ENCODE measurements around the gene VSIR. TPM values are rescaled to one million over a fixed set of nuclear protein-coding genes. Genes with fewer than 3 reads are reported as not detected.
A peak's percentile ranks its signal among the peaks of the same experiment; 100 is the strongest.

The VSIR gene
- total RNA-seq (25.2 TPM), polyA plus RNA-seq (51.8 TPM)
- long read RNA-seq, donor 1: 0 reads
- long read RNA-seq, donor 2: 0 reads
- long read RNA-seq, donor 3, full-length matches to known transcripts: 9 of 9 reads
- long read RNA-seq, donor 3, partial matches to known transcripts: 0 of 9 reads
- long read RNA-seq, donor 3, other reads (novel, unspliced or antisense): 0 of 9 reads
- long read RNA-seq, donor 4, full-length matches to known transcripts: 10 of 27 reads
- long read RNA-seq, donor 4, partial matches to known transcripts: 17 of 27 reads
- long read RNA-seq, donor 4, other reads (novel, unspliced or antisense): 0 of 27 reads
- long read RNA-seq, donor 5, full-length matches to known transcripts: 12 of 17 reads
- long read RNA-seq, donor 5, partial matches to known transcripts: 0 of 17 reads
- long read RNA-seq, donor 5, other reads (novel, unspliced or antisense): 5 of 17 reads
- long read RNA-seq, donor 6, full-length matches to known transcripts: 11 of 11 reads
- long read RNA-seq, donor 6, partial matches to known transcripts: 0 of 11 reads
- long read RNA-seq, donor 6, other reads (novel, unspliced or antisense): 0 of 11 reads
- long read RNA-seq, donor 7, full-length matches to known transcripts: 9 of 16 reads
- long read RNA-seq, donor 7, partial matches to known transcripts: 7 of 16 reads
- long read RNA-seq, donor 7, other reads (novel, unspliced or antisense): 0 of 16 reads
- long read RNA-seq, donor 8, full-length matches to known transcripts: 5 of 5 reads
- long read RNA-seq, donor 8, partial matches to known transcripts: 0 of 5 reads
- long read RNA-seq, donor 8, other reads (novel, unspliced or antisense): 0 of 5 reads
- long read RNA-seq, donor 9, full-length matches to known transcripts: 3 of 3 reads
- long read RNA-seq, donor 9, partial matches to known transcripts: 0 of 3 reads
- long read RNA-seq, donor 9, other reads (novel, unspliced or antisense): 0 of 3 reads
- long read RNA-seq, donor 10, full-length matches to known transcripts: 10 of 10 reads
- long read RNA-seq, donor 10, partial matches to known transcripts: 0 of 10 reads
- long read RNA-seq, donor 10, other reads (novel, unspliced or antisense): 0 of 10 reads

GRCh38 chr10:71773221-71773971 lies at the start of gene VSIR:
VSIR (minus strand) TSS chr10:71773520; CDS start chr10:71773439, 81 bp downstream.
- Histone ChIP-seq H3K27me3 (ENCODE audit: control insufficient read depth in 2 of 2, insufficient read depth in 1 of 2, low read length in 1 of 2) (peaks cover 0 to 6% of the 10 kb centered on the region in 2 donors), H3K36me3 (ENCODE audit: control insufficient read depth in 2 of 2, insufficient read depth in 2 of 2, low read length in 1 of 2) (peaks cover 0 to 2% of the 10 kb centered on the region in 2 donors), H3K4me3 (ENCODE audit: low read length in 2 of 2) (peak within 1 kb of the TSS; percentile 61 to 66), H3K9me3 (ENCODE audit: control insufficient read depth in 2 of 2, insufficient read depth in 1 of 2, low read length in 1 of 2) (peaks cover 0 to 9% of the 10 kb centered on the region in 2 donors), H3K4me1 (ENCODE audit: control insufficient read depth in 2 of 2, insufficient read depth in 2 of 2, low read length in 2 of 2) (peaks cover 22 to 83% of the 10 kb centered on the region in 2 donors), H3K27ac (ENCODE audit: low read depth in 1 of 2, low read length in 1 of 2) (peak within 1 kb of the TSS; percentile 93)
- DNase-seq (ENCODE audit: low read depth in 6 of 9, low spot score in 9 of 9): peak in 8 of 9 donors; percentile 69 to 94 (median 82)
- under 1% methylated on average over 55 of the region's 55 CpGs for WGBS

GRCh38 chr10:71821909-71822763 lies 48.8 kb upstream of the VSIR start:
- no peaks in the 10 kb centered on the region for H3K27me3 ChIP-seq (ENCODE audit: control insufficient read depth in 2 of 2, insufficient read depth in 1 of 2, low read length in 1 of 2)

GRCh38 chr10:71820966-71821365 lies 47.6 kb upstream of the VSIR start:
- WGBS: 97% methylated on average over 8 of the region's 8 CpGs
- H3K27me3 ChIP-seq (ENCODE audit: control insufficient read depth in 2 of 2, insufficient read depth in 1 of 2, low read length in 1 of 2): no peaks in the 10 kb centered on the region
- peaks cover 97 to 100% of the 10 kb centered on the region in 2 donors for H3K36me3 ChIP-seq (ENCODE audit: control insufficient read depth in 2 of 2, insufficient read depth in 2 of 2, low read length in 1 of 2)
- H3K9me3 ChIP-seq (ENCODE audit: control insufficient read depth in 2 of 2, insufficient read depth in 1 of 2, low read length in 1 of 2): no peaks in the 10 kb centered on the region
- no peak overlapping the region for H3K27ac ChIP-seq (ENCODE audit: low read depth in 1 of 2, low read length in 1 of 2)
- DNase-seq (ENCODE audit: low read depth in 6 of 9, low spot score in 9 of 9): no peak
- no peak overlapping the region for H3K4me3 ChIP-seq (ENCODE audit: low read length in 2 of 2)
- no peaks in the 10 kb centered on the region for H3K4me1 ChIP-seq (ENCODE audit: control insufficient read depth in 2 of 2, insufficient read depth in 2 of 2, low read length in 2 of 2)

More at GRCh38 chr10:71821909-71822763, 48.8 kb upstream of the VSIR start:
- Histone ChIP-seq H3K4me1 (ENCODE audit: control insufficient read depth in 2 of 2, insufficient read depth in 2 of 2, low read length in 2 of 2) (no peaks in the 10 kb centered on the region), H3K4me3 (ENCODE audit: low read length in 2 of 2) (no peak overlapping the region), H3K27ac (ENCODE audit: low read depth in 1 of 2, low read length in 1 of 2) (no peak overlapping the region), H3K36me3 (ENCODE audit: control insufficient read depth in 2 of 2, insufficient read depth in 2 of 2, low read length in 1 of 2) (peaks cover 96 to 98% of the 10 kb centered on the region in 2 donors), H3K9me3 (ENCODE audit: control insufficient read depth in 2 of 2, insufficient read depth in 1 of 2, low read length in 1 of 2) (no peaks in the 10 kb centered on the region)
- DNase-seq (ENCODE audit: low read depth in 6 of 9, low spot score in 9 of 9): no peak
- 69% methylated on average over 9 of the region's 9 CpGs for WGBS

DNA sequence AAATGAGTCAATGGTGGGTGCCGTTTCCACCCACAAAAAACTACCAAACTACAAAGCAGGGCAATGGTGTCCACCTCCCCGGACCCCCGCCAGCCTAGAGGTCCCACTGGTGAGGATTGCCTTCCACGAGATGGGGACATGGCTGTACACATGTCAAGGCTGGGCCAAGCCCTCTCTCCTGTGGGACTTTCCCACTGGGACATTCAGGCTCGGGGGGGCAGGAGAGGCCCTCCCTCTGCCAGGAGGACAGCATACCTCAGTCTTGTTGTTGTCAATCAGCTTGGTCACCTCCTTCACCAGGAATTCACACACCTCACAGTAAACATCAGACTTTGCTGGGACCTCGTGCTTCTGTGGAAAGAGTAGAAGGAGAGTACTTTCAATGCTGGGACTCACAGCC lies 46.7 kb upstream of the VSIR start:
- H3K9me3 ChIP-seq (ENCODE audit: control insufficient read depth in 2 of 2, insufficient read depth in 1 of 2, low read length in 1 of 2): no peaks in the 10 kb centered on the region
- H3K4me3 ChIP-seq (ENCODE audit: low read length in 2 of 2): no peak overlapping the region
- H3K27me3 ChIP-seq (ENCODE audit: control insufficient read depth in 2 of 2, insufficient read depth in 1 of 2, low read length in 1 of 2): no peaks in the 10 kb centered on the region
- WGBS: 86% methylated on average over 6 of the region's 6 CpGs
- peaks cover 97 to 100% of the 10 kb centered on the region in 2 donors for H3K36me3 ChIP-seq (ENCODE audit: control insufficient read depth in 2 of 2, insufficient read depth in 2 of 2, low read length in 1 of 2)
- no peak for DNase-seq (ENCODE audit: low read depth in 6 of 9, low spot score in 9 of 9)
- no peak overlapping the region for H3K27ac ChIP-seq (ENCODE audit: low read depth in 1 of 2, low read length in 1 of 2)
- no peaks in the 10 kb centered on the region for H3K4me1 ChIP-seq (ENCODE audit: control insufficient read depth in 2 of 2, insufficient read depth in 2 of 2, low read length in 2 of 2)

DNA sequence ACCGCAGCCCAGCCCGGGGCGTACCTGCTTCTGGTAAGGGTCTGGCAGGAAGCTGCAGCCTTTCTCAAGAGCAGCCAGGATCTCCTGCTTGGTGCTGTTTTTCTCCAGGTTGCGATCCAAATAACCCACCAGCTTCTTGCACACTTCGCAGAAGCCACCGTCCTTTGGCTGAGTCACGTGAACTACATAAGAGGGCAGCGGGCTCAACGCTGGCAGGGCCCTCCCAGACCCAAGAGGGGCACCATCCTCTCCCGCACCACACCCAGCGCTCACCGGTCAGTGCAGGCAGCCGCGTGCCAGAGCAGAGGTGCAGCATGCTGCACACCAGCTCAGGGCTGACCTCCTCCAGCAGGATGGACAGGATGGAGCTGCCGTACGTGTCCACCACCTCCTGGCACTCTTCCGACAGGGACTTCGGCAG lies 46.1 kb upstream of the VSIR start:
- WGBS: 98% methylated on average over 18 of the region's 18 CpGs
- DNase-seq (ENCODE audit: low read depth in 6 of 9, low spot score in 9 of 9): no peak
- H3K27ac ChIP-seq (ENCODE audit: low read depth in 1 of 2, low read length in 1 of 2): no peak overlapping the region

GRCh38 chr10:71818674-71819260 lies 45.4 kb upstream of the VSIR start:
- H3K4me3 ChIP-seq (ENCODE audit: low read length in 2 of 2): no peak overlapping the region
- DNase-seq (ENCODE audit: low read depth in 6 of 9, low spot score in 9 of 9): no peak
- no peaks in the 10 kb centered on the region for H3K27me3 ChIP-seq (ENCODE audit: control insufficient read depth in 2 of 2, insufficient read depth in 1 of 2, low read length in 1 of 2)
- no peaks in the 10 kb centered on the region for H3K9me3 ChIP-seq (ENCODE audit: control insufficient read depth in 2 of 2, insufficient read depth in 1 of 2, low read length in 1 of 2)
- no peaks in the 10 kb centered on the region for H3K4me1 ChIP-seq (ENCODE audit: control insufficient read depth in 2 of 2, insufficient read depth in 2 of 2, low read length in 2 of 2)
- no peak overlapping the region for H3K27ac ChIP-seq (ENCODE audit: low read depth in 1 of 2, low read length in 1 of 2)
- 90% methylated on average over 14 of the region's 14 CpGs for WGBS
- H3K36me3 ChIP-seq (ENCODE audit: control insufficient read depth in 2 of 2, insufficient read depth in 2 of 2, low read length in 1 of 2): peaks cover 91 to 96% of the 10 kb centered on the region in 2 donors

More for the DNA sequence above, 46.1 kb upstream of the VSIR start:
- Histone ChIP-seq H3K4me3 (ENCODE audit: low read length in 2 of 2) (no peak overlapping the region), H3K36me3 (ENCODE audit: control insufficient read depth in 2 of 2, insufficient read depth in 2 of 2, low read length in 1 of 2) (peaks cover 98 to 99% of the 10 kb centered on the region in 2 donors), H3K27me3 (ENCODE audit: control insufficient read depth in 2 of 2, insufficient read depth in 1 of 2, low read length in 1 of 2) (no peaks in the 10 kb centered on the region), H3K4me1 (ENCODE audit: control insufficient read depth in 2 of 2, insufficient read depth in 2 of 2, low read length in 2 of 2) (no peaks in the 10 kb centered on the region), H3K9me3 (ENCODE audit: control insufficient read depth in 2 of 2, insufficient read depth in 1 of 2, low read length in 1 of 2) (no peaks in the 10 kb centered on the region)

DNA sequence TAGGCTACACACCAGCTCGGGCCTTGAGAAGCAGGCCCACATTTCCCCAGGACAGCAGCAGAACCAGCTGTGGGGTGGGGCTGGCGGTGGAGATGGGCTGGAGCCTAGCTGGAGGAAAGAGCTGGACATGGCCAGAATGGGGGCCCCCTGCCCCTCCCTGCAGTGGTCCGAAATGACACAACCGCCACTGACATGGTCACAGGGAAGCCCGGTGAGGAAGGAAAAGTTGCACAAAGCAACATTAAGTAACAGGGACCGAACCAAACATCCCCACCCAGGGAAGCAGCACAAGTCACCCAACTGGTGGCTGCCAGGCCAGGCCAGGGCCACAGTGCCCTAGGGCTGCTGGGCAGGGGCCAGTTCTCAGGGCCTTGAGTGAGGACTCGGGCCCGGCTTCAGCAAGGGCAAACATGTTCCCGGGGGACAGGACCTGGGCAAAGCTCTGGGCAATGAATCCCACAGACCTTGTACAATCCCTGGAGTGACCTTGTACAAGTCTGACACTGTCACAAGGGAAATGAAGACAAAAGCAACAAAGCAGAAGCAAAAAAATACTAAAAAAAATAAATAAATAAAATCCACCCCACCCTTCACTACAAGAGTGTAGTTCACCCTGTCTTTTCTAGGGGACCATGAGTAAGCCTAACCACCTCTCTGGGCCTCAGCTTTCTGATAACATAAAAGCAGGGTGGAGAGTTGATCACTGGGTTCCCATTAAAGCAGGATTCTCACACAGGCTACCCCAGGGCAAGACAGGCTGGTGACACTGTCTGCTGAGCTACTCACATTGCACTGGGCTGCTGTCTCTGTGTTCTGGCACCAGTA lies 44.7 kb upstream of the VSIR start:
- Histone ChIP-seq H3K9me3 (ENCODE audit: control insufficient read depth in 2 of 2, insufficient read depth in 1 of 2, low read length in 1 of 2) (no peaks in the 10 kb centered on the region), H3K4me3 (ENCODE audit: low read length in 2 of 2) (no peak overlapping the region), H3K27me3 (ENCODE audit: control insufficient read depth in 2 of 2, insufficient read depth in 1 of 2, low read length in 1 of 2) (no peaks in the 10 kb centered on the region), H3K36me3 (ENCODE audit: control insufficient read depth in 2 of 2, insufficient read depth in 2 of 2, low read length in 1 of 2) (peaks cover 88 to 89% of the 10 kb centered on the region in 2 donors), H3K27ac (ENCODE audit: low read depth in 1 of 2, low read length in 1 of 2) (no peak overlapping the region), H3K4me1 (ENCODE audit: control insufficient read depth in 2 of 2, insufficient read depth in 2 of 2, low read length in 2 of 2) (no peaks in the 10 kb centered on the region)
- WGBS: 97% methylated on average over 9 of the region's 9 CpGs
- DNase-seq (ENCODE audit: low read depth in 6 of 9, low spot score in 9 of 9): no peak
